Renal cortical epithelial cell (primary cell): ENCODE data around the gene AUTS2. TPM values are rescaled to one million over a fixed set of nuclear protein-coding genes. Genes with fewer than 3 reads are reported as not detected.

ENCODE experiments used
- DNase-seq: peaks from one replicate; pipeline ENCODE4 v3.0.0-alpha.2; 2011; ENCODE audit warnings: low read depth
- total RNA-seq: library from RNA; depleted of rRNA; stranded (reverse); fragments of >200 nt; gene quantifications from 2 replicates; pipeline ENCODE4 v1.2.3, GENCODE V29; 2014

Gene AUTS2
- total RNA-seq, 1 donor from 2014 or later: 3.2 TPM

DNA sequence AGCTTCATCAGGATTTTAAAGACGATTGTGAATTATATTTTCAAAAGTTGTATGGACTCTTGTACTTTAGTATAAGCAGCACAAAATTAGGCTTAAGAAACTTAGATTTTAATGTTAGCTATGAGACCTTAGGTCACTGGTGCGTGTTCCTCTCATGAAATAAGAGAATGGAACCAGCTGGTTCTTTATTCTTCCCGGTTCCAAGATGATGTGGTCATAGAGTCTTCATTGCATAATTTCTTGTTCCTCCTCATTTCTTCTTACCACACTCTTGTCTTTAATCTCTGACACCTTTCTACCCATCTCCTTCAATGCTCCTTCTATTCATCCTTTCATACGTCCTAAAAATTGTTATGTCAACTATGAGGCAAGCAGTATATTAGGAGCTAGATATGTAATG is 437.2 kb downstream of the AUTS2 start:
- DNase-seq: no peak

DNA sequence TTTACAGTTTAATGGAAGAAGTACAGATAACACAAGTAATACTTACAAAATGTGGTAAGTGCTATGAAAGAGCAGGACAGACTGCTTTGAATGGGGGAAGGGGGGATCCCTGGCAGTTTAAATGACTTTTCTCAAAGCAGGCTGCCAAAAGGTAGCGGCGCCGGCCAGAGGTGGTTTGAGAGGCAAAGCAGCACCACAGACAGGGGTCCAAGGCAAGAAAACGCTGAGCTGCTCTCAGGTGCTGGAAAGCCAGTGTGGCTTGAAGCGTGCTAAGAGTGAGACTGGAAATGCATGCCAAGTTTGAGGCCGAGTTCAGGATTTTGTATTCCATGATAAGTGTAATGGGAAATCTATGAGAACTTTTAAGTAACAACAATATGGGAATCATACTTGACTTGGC is 437.7 kb downstream of the AUTS2 start:
- DNase-seq: no peak

GRCh38 chr7:70036695-70037094 is 438.4 kb downstream of the AUTS2 start:
- DNase-seq: no peak

- DNase-seq: no peak
These were observed 439.1 kb downstream of the AUTS2 start for GRCh38 chr7:70037171-70037933.

DNA sequence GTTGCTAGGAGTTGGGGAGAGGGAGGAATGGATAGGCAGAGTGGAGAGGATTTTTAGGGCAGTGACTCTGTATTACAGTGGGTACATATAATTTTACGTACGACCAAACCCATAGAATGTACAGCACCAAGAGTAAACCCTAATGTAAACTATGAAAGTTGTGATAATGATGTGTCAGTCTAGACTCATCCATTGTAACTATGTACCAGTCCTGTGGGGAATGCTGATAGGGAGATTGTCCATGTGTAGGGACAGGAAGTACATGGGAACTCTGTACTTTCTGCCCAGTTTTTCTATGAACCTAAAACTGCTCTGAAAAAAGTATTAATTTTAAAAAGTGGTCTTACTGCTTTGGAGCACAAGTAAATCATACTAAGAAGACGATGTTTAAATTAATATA is 441.8 kb downstream of the AUTS2 start:
- DNase-seq: no peak

DNA sequence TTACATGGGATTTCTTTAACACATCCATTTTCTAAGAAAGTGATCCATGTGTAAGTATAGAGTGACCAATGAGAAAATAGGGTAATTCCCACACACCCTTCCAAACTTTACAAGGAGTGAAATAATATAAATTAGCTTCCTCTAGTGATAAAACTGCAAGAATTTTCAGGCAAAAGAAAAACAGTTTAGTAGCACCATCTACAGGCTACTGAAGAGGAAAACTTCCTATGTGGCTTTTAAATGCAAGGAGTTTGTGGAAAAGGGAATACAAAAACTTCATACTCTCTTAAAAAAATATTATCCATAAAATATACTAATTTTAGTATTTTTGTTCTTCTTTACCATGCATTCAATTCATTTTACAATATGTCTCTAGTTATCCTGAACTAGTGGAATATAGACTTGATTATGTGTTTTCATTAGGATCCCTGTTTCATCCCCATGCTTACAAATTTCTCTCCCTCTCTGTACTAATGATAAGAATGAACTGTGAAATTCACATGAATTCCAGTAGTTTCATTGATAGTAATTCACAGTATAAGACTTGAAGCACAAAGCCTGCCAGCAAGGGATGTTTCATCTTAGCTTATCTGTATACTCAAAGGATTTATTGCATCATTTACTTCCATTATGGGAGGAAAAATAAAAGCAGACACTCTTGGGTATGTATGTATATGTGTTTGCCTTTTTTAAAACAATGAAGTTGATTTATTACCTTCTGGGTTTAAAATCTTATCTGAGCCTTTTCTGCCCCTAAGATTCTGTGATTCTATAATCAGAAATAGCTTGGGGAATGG is 442.9 kb downstream of the AUTS2 start:
- DNase-seq: peak; percentile 16

- DNase-seq: peak; percentile 46
These were observed 444.3 kb downstream of the AUTS2 start for GRCh38 chr7:70042533-70042932.

DNA sequence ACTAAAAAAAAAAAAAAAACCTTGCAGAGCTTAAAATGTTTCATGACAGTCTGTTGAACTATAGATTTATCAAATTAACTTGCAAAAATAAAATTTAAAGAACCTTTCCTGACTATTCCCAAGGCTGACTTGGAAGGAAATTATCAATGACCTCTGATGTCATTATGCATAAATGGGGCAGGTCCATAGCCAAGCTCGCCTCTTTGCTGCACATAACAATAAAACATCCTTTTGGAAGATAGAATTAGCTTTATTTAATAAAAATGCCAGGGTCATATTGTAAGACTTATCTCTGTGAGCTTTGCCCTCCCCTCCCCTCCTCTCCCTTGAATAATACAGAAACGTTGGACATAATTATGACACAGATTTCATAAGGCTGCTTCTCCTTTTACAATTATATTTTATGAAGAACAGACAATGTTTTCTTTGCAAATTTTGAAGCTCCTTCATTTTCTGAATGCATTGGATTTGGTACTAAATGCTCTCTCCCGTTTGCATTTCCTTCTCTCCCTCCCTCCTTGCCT is 444.8 kb downstream of the AUTS2 start:
- DNase-seq: no peak

- no peak for DNase-seq
These were observed 445.8 kb downstream of the AUTS2 start for GRCh38 chr7:70044064-70044463.

- DNase-seq: no peak
These were observed 446.2 kb downstream of the AUTS2 start for GRCh38 chr7:70044525-70044924.

- DNase-seq: no peak
These were observed 446.7 kb downstream of the AUTS2 start for GRCh38 chr7:70044981-70045380.

GRCh38 chr7:70047384-70047783 is 449.1 kb downstream of the AUTS2 start:
- no peak for DNase-seq

GRCh38 chr7:70047891-70048448 is 449.7 kb downstream of the AUTS2 start:
- DNase-seq: no peak

DNA sequence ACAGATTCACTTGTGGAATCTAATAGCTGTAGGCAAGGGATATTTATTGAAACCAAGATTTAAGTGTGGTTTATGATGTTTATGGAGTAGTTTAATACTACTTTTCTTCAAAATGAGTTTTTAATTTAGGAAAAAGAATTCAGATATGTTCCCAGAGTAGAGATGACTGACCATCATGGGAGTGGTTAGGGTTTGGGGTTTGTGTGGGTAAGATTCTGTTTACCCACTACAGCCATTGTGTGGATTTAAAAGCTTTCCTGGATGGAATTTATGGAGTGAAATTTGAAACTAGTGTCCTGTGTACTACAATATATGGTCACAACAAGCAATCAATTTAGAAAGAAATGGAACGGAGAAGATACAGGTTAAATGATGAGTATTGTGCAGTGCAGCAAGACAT is 453.5 kb downstream of the AUTS2 start:
- no peak for DNase-seq

- DNase-seq: no peak
These were observed 454.4 kb downstream of the AUTS2 start for GRCh38 chr7:70052691-70053090.

- DNase-seq: no peak
These were observed 455.1 kb downstream of the AUTS2 start for GRCh38 chr7:70053421-70053820.

- DNase-seq: no peak
These were observed 455.7 kb downstream of the AUTS2 start for GRCh38 chr7:70053989-70054388.

DNA sequence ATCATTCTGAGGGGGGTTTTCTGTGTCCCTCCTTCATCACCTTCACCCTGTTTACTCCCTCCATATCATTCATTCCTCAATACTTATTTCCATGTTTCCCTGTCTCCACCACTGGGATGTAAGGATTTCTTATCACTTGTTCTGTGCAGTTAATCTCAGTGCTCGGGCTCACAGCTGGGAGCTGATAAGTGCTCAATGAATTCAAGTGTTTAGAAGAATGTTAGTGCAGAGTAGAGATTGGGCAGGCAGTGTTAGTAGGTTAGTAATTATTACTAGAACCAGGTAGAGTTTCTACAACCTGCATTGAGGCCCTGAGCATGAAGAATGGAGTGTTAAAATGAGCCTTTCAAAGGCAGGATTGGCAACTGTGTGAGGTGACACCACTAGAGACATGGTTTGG is 458.1 kb downstream of the AUTS2 start:
- no peak for DNase-seq

DNA sequence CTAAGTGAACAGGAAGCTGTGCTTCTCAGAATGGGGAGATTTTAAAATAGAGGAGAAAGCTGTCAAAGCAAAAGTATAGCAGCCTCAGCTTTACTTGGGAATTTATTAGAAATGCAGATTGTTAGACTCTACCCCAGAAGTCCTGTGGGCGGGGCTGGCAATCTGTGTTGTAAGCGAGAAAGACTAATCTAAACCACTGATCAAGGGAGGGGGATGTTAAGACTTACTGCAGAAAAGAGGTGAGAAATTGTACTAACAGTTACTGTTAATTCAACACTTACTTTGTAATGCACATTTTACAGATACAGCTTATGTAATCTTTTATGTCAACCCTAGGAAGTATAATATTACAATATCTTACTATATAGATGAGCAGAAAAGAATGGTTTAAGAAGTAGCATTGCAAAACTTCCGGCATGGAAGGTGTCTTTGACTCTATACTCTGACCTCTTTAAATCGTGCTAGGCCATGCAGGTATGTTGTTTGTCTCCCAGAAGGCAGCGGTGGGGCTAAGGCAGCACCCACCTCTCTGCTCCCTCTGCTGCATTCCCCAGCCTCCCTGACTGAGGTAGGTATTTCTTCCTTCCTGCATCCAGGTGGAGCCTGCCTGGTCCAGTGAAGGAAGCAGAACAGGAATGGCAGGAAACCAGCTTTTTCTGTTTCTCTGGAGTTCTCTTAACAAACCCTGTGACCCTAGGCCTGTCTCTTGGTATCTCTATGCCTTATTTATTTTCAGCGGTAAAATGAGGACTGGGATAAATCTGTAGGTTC is 462.2 kb downstream of the AUTS2 start:
- DNase-seq: no peak

DNA sequence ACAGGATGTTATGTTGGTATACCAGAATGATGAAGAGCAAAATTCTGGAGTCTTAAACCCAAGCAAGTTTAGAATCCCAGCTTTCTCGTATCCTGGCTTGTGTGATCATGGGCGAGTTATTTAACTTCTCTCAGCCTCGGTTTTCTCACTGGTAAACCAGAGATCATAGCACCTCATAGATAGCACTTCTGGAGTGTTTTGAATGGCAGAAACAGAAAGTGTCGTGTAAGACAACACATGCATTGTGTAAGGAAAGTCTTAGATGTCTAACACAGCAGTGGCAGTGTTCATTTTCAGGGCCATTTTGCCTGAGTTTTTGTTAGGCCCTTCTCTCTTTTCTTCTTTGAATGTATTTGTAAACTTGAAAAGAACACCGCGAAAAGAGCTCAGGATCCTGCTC is 465.1 kb downstream of the AUTS2 start:
- DNase-seq: no peak

DNA sequence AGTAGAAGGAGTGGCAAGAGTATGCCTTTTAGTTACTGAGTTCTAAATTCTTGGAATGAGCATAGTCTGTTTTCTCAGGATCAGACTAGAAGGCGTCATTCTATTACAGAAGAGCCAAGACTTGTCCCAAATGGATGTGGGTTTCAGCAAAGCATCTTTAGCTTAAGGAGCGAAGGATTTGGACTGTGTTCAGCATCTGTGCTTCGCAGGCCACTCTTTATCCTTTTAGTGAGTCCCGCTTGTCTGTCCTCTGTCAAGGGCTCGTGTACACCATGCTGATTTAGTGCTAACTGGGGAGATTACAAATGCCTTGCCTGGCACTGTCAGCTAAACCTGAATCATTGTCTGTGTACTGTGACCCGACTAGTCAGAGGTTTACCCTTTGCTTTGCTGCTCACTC is 465.7 kb downstream of the AUTS2 start:
- DNase-seq: no peak

GRCh38 chr7:70066844-70067243 is 468.6 kb downstream of the AUTS2 start:
- no peak for DNase-seq
